NCI-H1694 treated with DMSO at 0.1 percent for 48 hours (cell line): Measurements from ENCODE around the gene ATF4.
A peak's percentile ranks its signal among the peaks of the same experiment; 100 is the strongest.
"Not testable (repeated sequence)": the region's sequence is repeated elsewhere in the genome, so short reads cannot be mapped to it uniquely, and the experiment has no call there.

Experiments
- DNase-seq: peaks from one replicate; lab custom pipeline; 2025; lab: John Stamatoyannopoulos, UW

Gene ATF4

GRCh38 chr22:39511226-39511625 lies 9.1 kb upstream of the ATF4 start:
- DNase-seq, result no peak

GRCh38 chr22:39512026-39512425 lies 8.3 kb upstream of the ATF4 start:
- DNase-seq, result no peak

- no peak for DNase-seq
Observed at GRCh38 chr22:39513791-39514190, 6.6 kb upstream of the ATF4 start.

GRCh38 chr22:39514373-39514973 lies 5.9 kb upstream of the ATF4 start:
- peak; percentile 35 for DNase-seq

- no peak for DNase-seq
Observed at GRCh38 chr22:39515266-39516050, 4.9 kb upstream of the ATF4 start.

GRCh38 chr22:39517470-39517869 lies 2.9 kb upstream of the ATF4 start:
- DNase-seq, result no peak

GRCh38 chr22:39518144-39518786 lies 2.1 kb upstream of the ATF4 start:
- no peak for DNase-seq

- peak; percentile 57 for DNase-seq
Observed at GRCh38 chr22:39518996-39519680, 1.2 kb upstream of the ATF4 start.

- DNase-seq, result peak; percentile 99
Observed at GRCh38 chr22:39519681-39520225, 609 bp upstream of the ATF4 start.

- not testable (repeated sequence) for DNase-seq
Observed at GRCh38 chr22:39521106-39521885, 934 bp downstream of the ATF4 start.

GRCh38 chr22:39522091-39522490 lies 1.7 kb downstream of the ATF4 start:
- DNase-seq, result not testable (repeated sequence)

- DNase-seq, result peak; percentile 65
Observed at GRCh38 chr22:39522567-39523300, 2.4 kb downstream of the ATF4 start.

- no peak for DNase-seq
Observed at GRCh38 chr22:39524089-39524752, 3.9 kb downstream of the ATF4 start.

GRCh38 chr22:39524753-39525657 lies 4.6 kb downstream of the ATF4 start:
- no peak for DNase-seq

- no peak for DNase-seq
Observed at GRCh38 chr22:39525658-39525975, 5.3 kb downstream of the ATF4 start.

- DNase-seq, result no peak
Observed at GRCh38 chr22:39526736-39527171, 6.4 kb downstream of the ATF4 start.

- no peak for DNase-seq
Observed at GRCh38 chr22:39527481-39527961, 7.2 kb downstream of the ATF4 start.

GRCh38 chr22:39528080-39528661 lies 7.8 kb downstream of the ATF4 start:
- peak; percentile 66 for DNase-seq
